Heart right ventricle (tissue), 16 donors: ENCODE measurements around the gene TMEM170B. TPM values are rescaled to one million over a fixed set of nuclear protein-coding genes. Genes with fewer than 3 reads are reported as not detected.

Experiments
- ATAC-seq, 8 donors: fragments of 200-7000 bp; cut with Tn5 transposase; one replicate each; pipeline ENCODE4 v1.9.1; 2020; ENCODE audit warnings: mild to moderate bottlenecking in 8 of 8, moderate library complexity in 8 of 8, moderate number of reproducible peaks in 1 of 8
- DNase-seq, 2 donors: peaks; one replicate each; pipeline ENCODE4 v3.0.0-alpha.2; 2020
- H3K27ac ChIP-seq, 10 donors: fragments of 200-600 bp; sonication (generic) in 2 of 10; one replicate each; pipeline versions ENCODE4 v1.5.0 to v1.8.0; 2020 to 2022; ENCODE audit warnings: mild to moderate bottlenecking in 3 of 10
- H3K27me3 ChIP-seq, 7 donors: fragments of 200-600 bp; one replicate each; pipeline ENCODE4 v1.8.0; 2021 to 2022; ENCODE audit warnings: mild to moderate bottlenecking in 2 of 7
- H3K36me3 ChIP-seq, 9 donors: fragments of 200-600 bp; sonication (generic) in 1 of 9; one replicate each; pipeline versions ENCODE4 v1.5.0 to v1.8.0; 2020 to 2022; ENCODE audit warnings: mild to moderate bottlenecking in 2 of 9
- H3K4me1 ChIP-seq, 9 donors: fragments of 200-600 bp; sonication (generic) in 1 of 9; one replicate each; pipeline versions ENCODE4 v1.5.0 to v1.8.0; 2020 to 2022; ENCODE audit warnings: mild to moderate bottlenecking in 4 of 9
- H3K4me3 ChIP-seq, 10 donors: fragments of 200-600 bp; sonication (generic) in 2 of 10; one replicate each; pipeline versions ENCODE4 v1.5.0 to v1.8.0; 2020 to 2022; ENCODE audit warnings: mild to moderate bottlenecking in 7 of 10, moderate library complexity in 2 of 10
- H3K9me3 ChIP-seq, 11 donors: fragments of 200-600 bp in 10 of 11; sonication (generic) in 2 of 11; one replicate each; pipeline versions ENCODE4 v1.5.0 to v1.8.0; 2013 to 2022; ENCODE audit warnings: mild to moderate bottlenecking in 2 of 11, control low read depth in 1 of 11, moderate library complexity in 1 of 11
- CTCF ChIP-seq, 9 donors: fragments of 200-600 bp; sonication (generic) in 2 of 9; IDR thresholded peaks; one replicate each; pipeline versions ENCODE4 v1.5.0 to v1.8.0; 2021 to 2022; ENCODE audit warnings: antibody characterized with exemption in 9 of 9, mild to moderate bottlenecking in 5 of 9, moderate library complexity in 1 of 9
- WGBS, 2 donors: extraction: QIAGEN DNeasy Blood & Tissue Kit; methylation state at CpG; one replicate each; pipeline ENCODE4 v1.1.7; 2013; ENCODE audit warnings: inconsistent platforms in 1 of 2; 5-methylcytosine and 5-hydroxymethylcytosine counted together
- intact Hi-C, 10 donors: fragments of 100-400 bp; cut with DNase I; formaldehyde crosslinking; loops; one replicate each; pipeline versions ENCODE4 v1.11.1 to v1.14.2; 2022
- polyA plus RNA-seq, 2 donors: library from polyadenylated mRNA; stranded (reverse); fragments of 200-250 nt; gene quantifications; one replicate each; pipeline ENCODE4 v1.2.3, GENCODE V29; 2013
- total RNA-seq, 10 donors: library from RNA; stranded (reverse); fragmentation: NEBNext Ultra II Directional in 3 of 10; extraction: Animal tissue kit (Norgen Biotek cat#: 25700) in 3 of 10; gene quantifications; one replicate each; pipeline versions ENCODE4 v1.2.1 to v1.2.4, GENCODE V29; 2021 to 2023
- donor health status: Arrhythmogenic right ventricular cardiomyopathy.
- donor health status: ischemic (EF 13 %, LVEDD 7.1; RV severe dilation, severe dysfunction).
- donor health status: healthy with polysubstance abuse.
- donor health status: DM: no; HTN: yes; CAD: no.
- donor health status: DM: no; HTN: no; CAD: no.
- donor health status: ischemic (EF 25% LVEDD 6.9; RV normal size, moderate dysfunction).
- donor health status: ischemic (EF 25% LVEDD 5.7; RV mildly dilated, moderate dysfunction).
- donor health status: healthy.
- donor health status: DM: yes; HTN: yes; CAD: no.
- donor health status: Ischemic cardiomyopathy.
- donor health status: ischemic (EF 35%, LVEDD 5.7; RV mildly dilated, moderate dysfunction).
- donor health status: nonischemic (EF 11% LVEDD 7.7; RV severe dilation, severe dysfunction).
- donor health status: DM: yes; HTN: yes; CAD: no.
- donor health status: PGD.
- donor health status: ischemic (EF 29% LVEDD 5.4; RV normal size, mild dysfunction).
- donor health status: nonischemic (EF 23%, LVEDD 6.1; RV moderate dilation, normal function).

The TMEM170B gene
- total and polyA plus RNA-seq, 12 donors, result 1.3 to 5.3 (median 4.1) TPM

- Histone ChIP-seq H3K27ac (no peak overlapping the region), H3K9me3 (no peaks in the 10 kb centered on the region), H3K36me3 (no peaks in the 10 kb centered on the region), H3K4me1 (peaks cover 0 to 13% (median 0%) of the 10 kb centered on the region in 9 donors), H3K27me3 (no peaks in the 10 kb centered on the region), H3K4me3 (no peak overlapping the region)
- no peak for TF ChIP-seq CTCF (IDR thresholded peaks at IDR 0.05)
- intact Hi-C loops, result no loop called here
- WGBS, 2 donors, result 75 to 80% methylated on average over 5 of the region's 5 CpGs
- peak in 5 of 8 donors; percentile 12 to 52 (median 35) for ATAC-seq
- no peak for DNase-seq
These were observed 78.7 kb downstream of the TMEM170B start for GRCh38 chr6:11616200-11616611.

GRCh38 chr6:11618533-11618932 lies 81.0 kb downstream of the TMEM170B start:
- ATAC-seq, result no peak
- no peaks in the 10 kb centered on the region for H3K36me3 ChIP-seq
- 58 to 71% methylated on average over 4 of the region's 4 CpGs for WGBS, 2 donors
- no peak overlapping the region for H3K27ac ChIP-seq
- intact Hi-C loops, result no loop called here
- H3K4me1 ChIP-seq, result peaks cover 0 to 13% (median 0%) of the 10 kb centered on the region in 9 donors
- H3K9me3 ChIP-seq, result no peaks in the 10 kb centered on the region
- peak in 7 of 9 donors; percentile 10 to 34 (median 19) for TF ChIP-seq CTCF (IDR thresholded peaks at IDR 0.05)
- no peak overlapping the region for H3K4me3 ChIP-seq
- DNase-seq, result no peak
- no peaks in the 10 kb centered on the region for H3K27me3 ChIP-seq

- Histone ChIP-seq H3K27me3 (no peaks in the 10 kb centered on the region), H3K4me3 (no peak overlapping the region), H3K27ac (no peak overlapping the region), H3K4me1 (peaks cover 0 to 3% (median 0%) of the 10 kb centered on the region in 9 donors), H3K9me3 (no peaks in the 10 kb centered on the region), H3K36me3 (no peaks in the 10 kb centered on the region)
- TF ChIP-seq CTCF (IDR thresholded peaks at IDR 0.05), result no peak
- 75 to 78% methylated on average over 5 of the region's 5 CpGs for WGBS, 2 donors
- peak in 1 of 8 donors; percentile 14 for ATAC-seq
- intact Hi-C loops, result no loop called here
- no peak for DNase-seq
These were observed 83.6 kb downstream of the TMEM170B start for GRCh38 chr6:11621119-11621518.

GRCh38 chr6:11622156-11622555 lies 84.6 kb downstream of the TMEM170B start:
- H3K36me3 ChIP-seq, result no peaks in the 10 kb centered on the region
- TF ChIP-seq CTCF (IDR thresholded peaks at IDR 0.05), result no peak
- H3K4me3 ChIP-seq, result no peak overlapping the region
- no peak for DNase-seq
- intact Hi-C loops, result no loop called here
- 81 to 83% methylated on average over 4 of the region's 4 CpGs for WGBS, 2 donors
- no peak overlapping the region for H3K27ac ChIP-seq
- H3K9me3 ChIP-seq, result no peaks in the 10 kb centered on the region
- H3K4me1 ChIP-seq, result no peaks in the 10 kb centered on the region
- no peak for ATAC-seq
- H3K27me3 ChIP-seq, result no peaks in the 10 kb centered on the region
